Esophagus mucosa (tissue), 1 donor: ENCODE results near the gene PBX2. TPM values are rescaled to one million over a fixed set of nuclear protein-coding genes. Genes with fewer than 3 reads are reported as not detected.
A peak's percentile ranks its signal among the peaks of the same experiment; 100 is the strongest.
"Not testable (repeated sequence)": the region's sequence is repeated elsewhere in the genome, so short reads cannot be mapped to it uniquely, and the experiment has no call there.

Experiments
- ATAC-seq: fragments of 200-7000 bp; cut with Tn5 transposase; one replicate; pipeline ENCODE4 v1.9.1; 2020
- total RNA-seq: library from RNA; stranded (reverse); gene quantifications from one replicate; pipeline ENCODE4 v1.2.4, GENCODE V29; 2023
- donor health status: DM: yes; HTN: yes; CAD: no.

The PBX2 gene
- total RNA-seq, 1 donor from 2014 or later = 34.7 TPM

DNA sequence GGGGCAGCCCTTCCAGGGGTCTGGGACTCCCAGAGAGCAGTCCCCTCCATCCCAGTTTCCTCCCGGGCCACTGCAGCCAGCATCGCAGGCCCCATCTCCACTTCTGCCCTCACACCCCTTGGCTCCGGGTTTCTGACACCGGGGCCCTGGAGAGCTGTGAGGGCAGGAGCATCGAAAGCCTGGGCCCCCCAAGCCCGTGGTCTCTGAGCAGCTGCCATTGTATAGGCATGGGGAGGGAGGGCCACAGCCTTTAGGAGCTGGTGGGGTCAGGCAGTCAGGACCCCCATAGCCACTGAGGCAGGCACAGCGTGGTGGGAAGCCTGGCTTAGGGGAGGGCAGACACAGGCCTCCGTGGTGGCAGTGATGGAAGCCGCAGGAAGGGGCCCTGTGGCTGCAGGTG lies 12.2 kb upstream of the PBX2 start:
- ATAC-seq = no peak

DNA sequence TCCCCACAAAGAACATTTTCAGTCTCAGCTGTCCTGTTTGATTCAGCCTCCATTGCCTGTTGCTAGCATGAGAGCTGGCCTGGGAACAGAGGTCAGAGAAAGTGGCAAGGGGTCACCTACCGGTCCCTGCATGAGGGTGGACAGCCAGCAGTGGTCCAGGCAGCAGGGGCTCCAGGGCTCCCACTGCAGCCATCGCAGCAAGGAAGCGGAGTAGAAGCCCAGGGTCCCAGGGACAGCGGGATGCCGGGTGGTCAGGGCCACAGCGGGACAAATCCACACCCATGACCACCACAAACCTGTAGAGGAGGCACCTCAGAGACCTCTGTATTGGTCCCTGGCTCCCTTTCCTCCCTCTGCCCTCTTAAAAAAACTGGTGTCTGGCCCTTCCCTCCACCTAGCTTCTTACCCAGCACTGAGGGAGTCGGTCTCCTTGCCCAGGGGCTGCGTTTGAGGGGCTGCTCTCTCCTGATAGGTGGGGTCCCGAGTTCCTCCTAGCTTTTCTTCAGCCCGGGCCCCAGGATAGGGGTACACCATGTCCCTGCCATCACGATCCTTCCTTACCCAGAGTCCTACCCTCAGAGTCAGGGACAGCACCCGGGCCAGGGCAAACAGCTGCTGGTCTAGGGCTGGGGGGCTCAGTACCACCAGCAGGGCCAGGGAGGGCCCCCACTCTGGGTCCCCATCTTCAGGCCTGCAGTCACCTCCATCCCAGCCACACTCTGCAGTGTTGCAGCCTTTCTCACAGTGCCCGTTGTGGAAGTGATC lies 10.9 kb upstream of the PBX2 start:
- ATAC-seq = no peak

DNA sequence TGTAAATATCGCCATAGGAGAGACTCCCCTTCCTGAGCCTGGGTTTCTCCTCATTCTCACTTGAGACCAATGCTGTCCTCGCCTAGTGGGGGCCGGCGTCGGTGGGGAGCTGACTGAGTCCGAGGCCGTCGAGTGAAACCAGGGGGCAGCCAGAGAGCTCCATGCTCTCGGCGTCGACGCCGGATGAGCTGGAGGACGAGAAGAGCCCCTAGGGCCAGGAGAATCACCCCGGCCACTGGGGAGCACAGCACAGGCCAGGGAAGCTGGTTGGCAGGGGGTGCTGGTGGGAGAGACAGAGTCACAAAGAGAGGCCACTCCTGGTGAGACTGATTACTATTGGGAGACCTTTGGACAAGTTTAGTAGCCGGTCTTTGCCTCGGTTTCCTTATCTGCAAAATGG lies 8.9 kb upstream of the PBX2 start:
- no peak for ATAC-seq

- no peak for ATAC-seq
Measured at GRCh38 chr6:32198345-32198696, 8.3 kb upstream of the PBX2 start.

DNA sequence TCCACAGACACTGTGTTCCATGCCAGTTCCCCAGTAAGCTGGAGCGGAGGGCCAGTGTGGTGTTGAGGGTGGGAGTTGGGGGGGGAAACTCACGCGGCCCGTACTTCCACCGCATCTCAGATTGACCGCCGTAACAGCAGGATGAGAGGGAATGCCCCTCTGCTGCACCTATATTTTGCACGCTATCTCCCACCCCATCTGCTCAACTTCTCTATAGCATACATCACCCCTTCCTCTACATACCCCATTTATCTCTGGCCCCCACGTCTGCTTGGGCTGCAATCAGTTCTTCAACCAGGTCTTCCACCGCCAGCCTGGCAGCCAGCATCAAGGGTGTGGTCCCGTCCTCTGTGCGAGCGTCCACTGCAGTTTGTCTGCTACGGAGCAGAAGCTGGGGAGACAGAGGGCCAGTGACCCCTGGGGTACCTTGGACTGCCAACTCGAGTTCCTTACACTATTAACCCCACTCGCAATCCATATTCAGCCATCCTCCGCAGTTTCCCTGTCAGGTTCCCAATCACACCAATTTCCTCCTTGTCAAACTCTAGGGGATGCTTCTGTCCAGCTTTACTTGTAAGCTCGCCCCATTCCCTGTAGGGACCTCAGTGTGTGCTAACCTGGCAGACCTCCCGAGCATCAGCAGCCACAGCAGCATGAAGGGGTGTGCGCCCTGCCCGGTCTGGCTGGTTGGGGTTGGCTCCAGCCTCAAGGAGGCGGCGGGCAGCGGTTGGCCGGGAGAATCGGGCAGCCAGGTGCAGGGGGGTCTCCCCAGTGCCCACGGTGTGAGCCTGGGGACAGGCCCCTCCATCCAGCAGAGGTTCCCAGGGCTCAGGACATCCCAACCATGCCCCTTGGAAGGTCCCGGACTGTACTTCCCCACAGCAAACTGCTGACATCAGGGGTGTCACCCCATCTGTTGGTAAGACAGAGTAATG lies 6.9 kb upstream of the PBX2 start:
- no peak for ATAC-seq

DNA sequence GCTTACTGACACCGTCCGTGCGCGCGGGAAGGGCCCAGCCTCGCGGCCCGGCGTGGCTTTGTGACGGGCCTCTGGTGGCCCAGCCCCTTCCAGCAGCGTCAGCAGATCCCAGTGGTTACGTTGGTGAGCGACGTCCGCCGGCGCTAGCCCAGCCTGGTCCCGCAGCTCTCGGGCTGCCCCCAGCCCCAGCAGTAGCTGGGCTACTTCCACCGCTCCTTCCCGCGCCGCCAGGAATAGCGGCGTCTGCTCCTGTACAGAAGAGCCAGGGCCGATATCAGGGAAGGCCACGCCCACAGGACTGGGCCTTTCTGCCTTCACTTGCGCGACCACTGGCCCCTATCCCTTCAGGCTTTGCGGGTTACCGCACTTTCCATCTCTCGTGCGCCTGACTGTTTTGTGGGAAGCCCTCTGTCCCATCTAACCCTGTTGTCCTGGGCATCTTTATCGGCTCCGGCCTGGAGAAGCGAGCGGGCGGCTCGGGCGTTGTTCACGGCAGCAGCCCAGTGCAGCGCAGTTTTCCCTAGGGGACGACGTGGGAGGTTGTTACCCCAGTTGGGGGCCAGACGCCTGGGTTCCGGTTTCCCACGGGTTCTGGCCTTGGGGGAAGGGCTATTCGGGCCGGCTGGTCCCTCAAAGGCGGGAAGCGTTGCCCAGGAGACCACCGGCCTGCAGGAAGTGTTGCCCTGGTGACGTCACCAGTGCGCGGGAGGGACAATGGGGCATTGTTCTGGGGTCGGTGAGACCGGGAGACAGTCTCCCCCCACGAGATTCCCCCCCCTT lies 6.1 kb upstream of the PBX2 start:
- peak; percentile 16 for ATAC-seq

- ATAC-seq = peak; percentile 94
Measured at GRCh38 chr6:32195652-32195901, 5.6 kb upstream of the PBX2 start.

DNA sequence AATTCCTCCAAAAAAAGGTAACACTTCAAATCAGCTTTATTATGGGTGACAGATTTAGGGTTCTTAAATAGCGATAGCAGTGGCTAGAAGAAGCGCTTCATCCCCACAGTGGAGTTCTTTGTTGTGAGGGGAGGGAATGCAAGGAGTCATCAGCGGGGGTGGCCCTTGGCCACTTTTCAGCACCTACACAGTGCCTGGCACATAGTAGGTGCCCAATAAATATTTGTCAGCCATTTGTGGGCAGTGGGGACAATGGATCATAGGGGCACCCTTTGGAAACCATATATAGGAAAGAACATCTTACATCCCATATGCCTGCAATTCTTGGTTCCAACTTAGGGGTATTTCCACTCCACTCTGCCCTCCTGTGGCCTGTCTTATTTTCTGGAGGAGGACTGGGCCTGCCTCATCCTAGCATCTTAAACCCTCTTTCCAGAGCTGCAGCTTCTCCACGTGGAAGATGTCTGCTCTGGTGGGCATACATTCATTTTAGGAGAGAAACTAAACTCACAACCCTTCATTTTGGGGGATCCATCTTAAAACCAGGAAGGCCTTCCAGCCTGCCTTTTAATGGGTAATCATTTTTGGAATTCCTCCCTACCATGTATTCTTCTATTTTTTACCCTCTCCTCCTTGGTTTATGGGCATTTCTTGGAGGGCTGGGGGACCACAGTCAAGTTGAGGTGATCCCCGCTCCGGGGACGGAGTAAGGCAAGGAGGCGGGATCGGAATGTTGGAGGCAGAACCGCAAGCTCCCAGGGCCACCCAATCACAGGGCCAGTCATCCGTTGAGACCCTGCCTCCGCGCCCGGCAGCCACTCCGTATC lies 5.0 kb upstream of the PBX2 start:
- peak; percentile 8 for ATAC-seq

DNA sequence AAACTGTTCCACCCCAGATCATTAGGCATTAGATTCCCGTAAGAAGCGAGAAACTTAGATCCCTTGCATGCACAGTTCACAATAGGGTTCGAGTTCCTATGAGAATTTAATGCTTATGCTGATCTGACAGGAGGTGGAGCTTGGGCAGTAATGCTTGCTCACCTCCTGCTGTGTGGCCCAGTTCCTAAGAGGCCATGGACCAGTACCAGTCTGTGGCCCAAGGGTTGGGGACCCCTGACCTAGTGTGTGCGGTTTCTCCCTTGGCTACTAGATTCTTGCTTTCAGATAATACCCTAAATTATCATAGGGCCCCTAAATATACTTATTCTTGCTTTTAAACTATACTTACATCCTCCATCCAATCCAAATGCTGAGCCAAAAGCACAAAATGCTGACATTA lies 4.4 kb upstream of the PBX2 start:
- no peak for ATAC-seq

DNA sequence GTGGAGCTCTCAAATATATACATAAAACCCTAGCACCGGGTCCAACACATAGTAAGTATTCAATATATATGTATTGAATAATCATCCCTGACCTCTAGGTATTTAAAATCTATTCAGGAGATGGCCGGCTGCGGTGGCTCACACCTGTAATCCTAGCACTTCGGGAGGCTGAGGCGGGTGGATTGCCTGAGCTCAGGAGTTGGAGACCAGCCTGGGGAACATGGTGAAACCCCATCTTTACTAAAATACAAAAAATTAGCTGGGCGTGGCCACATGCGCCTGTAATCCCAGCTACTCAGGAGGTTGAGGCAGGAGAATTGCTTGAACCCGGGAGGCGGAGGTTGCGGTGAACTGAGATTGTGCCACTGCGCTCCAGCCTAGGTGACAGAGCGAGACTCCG lies 3.1 kb upstream of the PBX2 start:
- ATAC-seq = not testable (repeated sequence)

GRCh38 chr6:32192608-32193039 lies 2.6 kb upstream of the PBX2 start, which contains the start of gene GPSM3:
TSS of gene GPSM3 (minus strand) at chr6:32192643. CDS start at chr6:32192513, 130 bp downstream.
- ATAC-seq = no peak

GRCh38 chr6:32191696-32192607 lies 1.9 kb upstream of the PBX2 start:
- ATAC-seq = no peak

DNA sequence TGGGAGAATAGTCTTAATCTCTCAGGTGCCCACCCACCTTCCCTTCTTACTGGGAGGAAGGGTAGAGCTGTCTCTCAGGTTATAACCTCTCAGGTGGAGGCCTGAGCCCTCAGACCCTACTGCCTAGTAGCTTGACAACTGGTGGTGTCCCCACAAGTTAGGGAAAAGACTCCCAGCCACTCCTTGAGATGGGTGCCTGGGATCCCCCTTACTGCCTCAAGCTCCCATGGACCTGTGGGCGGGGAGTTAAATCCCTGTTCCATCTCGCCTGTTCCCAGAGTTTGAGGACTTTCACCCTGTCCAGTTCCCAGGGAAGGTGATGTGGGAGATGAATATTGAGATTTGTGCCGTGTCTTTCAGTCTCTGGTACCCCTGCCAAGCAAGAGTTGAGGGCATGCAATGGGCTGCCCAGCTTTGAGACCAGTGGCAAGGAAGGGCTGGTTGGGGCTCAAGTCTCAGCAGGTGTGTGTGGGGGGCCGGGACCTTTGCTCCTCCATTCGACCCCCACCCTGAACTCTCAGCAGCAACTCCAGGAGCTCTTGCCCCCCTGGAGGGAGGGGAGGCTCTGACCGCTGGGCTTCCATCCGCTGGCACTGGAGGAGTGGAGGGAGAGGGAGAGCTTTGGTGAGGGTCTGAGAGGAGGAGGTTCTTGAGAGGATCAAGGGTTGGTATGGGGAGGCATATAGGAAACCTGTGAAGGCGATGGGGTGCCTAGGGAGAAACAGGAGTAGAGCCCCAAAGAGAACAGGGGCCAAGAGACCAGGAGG lies 1.1 kb upstream of the PBX2 start:
- no peak for ATAC-seq

DNA sequence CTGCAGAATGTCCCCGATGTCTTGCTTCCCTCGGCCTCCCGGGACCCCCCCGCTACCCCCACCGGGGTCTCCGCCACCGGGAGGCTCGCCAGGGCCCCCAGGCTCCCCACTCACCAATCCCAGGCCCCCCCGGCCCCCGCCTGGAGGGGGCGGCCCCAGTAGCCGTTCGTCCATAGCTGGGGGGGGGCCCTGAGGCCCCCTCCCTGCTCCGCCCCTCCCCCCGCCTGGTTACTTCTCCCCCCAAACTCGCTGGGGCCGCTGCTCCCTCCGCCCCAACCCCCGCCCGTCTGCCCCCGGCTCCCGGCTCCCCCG lies 304 bp downstream of the PBX2 start:
- peak; percentile 0 for ATAC-seq

DNA sequence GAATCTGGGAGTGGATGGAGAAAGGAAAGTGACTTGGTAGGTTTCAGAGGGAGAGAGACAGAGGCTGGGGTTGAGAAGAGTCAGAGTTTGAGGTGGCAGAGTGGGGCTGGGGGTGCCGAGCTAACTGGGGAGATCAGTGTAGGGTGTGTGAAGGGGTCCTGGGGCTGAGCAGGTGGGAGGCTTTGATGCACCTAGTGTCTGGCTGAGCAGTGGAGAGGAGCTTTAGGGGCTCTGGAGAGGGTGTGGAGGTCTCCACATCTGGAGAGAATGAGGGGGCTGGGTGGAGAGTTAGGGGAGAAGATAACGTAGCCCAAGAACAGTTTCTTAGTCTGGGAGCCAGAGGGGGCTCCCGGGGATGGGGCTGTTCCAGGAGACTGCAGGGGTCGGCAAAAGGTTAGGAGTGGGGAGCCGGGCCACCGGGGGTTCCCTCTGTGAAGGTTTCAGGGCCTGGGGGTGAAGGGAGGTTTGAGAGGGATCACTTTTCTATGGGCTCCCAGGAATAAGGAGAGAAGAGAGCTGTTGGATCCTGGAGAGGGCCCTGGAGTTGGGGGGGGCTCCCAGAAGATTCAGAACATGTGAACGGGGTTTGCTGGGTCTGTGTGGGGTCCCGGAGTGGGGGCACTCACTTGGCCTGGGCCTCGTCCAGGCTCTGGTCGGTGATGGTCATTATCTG lies 797 bp downstream of the PBX2 start:
- ATAC-seq = peak; percentile 1

DNA sequence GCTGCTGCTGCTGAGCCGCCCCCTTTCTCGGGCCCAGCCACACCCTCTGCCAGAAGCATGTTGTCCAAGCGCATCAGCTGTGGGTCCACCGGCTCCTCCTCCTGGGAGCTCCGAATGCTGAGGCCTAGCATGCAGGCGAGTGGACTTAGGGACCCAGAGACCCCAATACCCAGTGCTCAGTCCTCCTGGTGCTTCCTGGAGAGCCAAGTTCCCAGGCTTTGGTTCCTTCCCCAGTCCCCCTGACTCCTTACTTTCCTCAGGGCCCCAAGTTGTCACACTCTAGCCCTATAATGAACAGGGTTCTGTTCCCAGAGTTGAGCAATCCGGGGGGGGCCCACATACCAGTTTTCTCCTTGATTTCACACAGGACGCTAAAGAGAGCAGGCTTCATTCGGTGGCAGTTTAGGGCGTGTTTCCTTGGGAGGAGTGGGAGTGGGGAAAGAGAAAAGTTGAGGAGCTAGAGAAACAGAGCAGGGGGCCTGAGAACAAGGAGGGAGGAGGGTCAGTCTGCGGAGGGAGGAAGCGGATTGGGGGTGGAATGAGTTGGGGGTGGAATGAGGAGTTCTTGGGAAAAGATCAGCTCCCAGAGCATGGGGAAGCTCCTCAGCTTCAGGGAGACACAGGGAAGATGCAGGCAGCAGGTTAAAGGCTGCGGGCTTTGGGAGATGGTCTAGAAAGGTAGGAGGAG lies 1.5 kb downstream of the PBX2 start:
- ATAC-seq = no peak

DNA sequence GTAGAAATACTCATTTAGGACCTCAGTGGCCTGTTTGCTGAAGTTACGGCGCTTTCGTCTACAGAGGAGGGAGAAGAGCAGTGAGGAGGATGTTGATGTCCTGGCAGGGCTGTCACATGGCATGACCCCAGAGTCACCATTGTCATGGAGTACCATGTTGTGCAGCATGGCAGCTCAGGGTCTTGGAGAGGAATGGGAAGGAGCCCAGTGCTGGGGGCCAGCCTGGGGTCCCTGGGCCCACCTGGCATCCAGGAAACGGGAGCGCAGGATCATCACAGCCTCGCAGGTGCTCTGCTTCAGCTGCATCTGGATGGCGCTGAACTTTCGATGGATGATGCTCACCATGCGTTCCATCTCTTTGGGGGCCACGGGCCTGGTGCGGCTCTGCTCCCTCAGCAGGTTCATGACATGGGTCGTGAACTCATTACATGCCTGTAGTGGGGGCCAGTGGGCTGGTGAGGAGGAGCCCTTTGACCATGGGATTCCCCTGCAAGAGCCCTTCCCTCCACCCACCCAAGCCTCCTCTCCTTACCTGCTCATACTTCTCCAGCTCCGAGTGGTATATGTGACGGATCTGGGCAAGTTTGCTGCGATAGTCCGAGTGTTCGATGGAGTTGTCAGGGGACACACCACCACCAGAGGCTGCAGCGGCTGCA lies 2.1 kb downstream of the PBX2 start:
- not testable (repeated sequence) for ATAC-seq

DNA sequence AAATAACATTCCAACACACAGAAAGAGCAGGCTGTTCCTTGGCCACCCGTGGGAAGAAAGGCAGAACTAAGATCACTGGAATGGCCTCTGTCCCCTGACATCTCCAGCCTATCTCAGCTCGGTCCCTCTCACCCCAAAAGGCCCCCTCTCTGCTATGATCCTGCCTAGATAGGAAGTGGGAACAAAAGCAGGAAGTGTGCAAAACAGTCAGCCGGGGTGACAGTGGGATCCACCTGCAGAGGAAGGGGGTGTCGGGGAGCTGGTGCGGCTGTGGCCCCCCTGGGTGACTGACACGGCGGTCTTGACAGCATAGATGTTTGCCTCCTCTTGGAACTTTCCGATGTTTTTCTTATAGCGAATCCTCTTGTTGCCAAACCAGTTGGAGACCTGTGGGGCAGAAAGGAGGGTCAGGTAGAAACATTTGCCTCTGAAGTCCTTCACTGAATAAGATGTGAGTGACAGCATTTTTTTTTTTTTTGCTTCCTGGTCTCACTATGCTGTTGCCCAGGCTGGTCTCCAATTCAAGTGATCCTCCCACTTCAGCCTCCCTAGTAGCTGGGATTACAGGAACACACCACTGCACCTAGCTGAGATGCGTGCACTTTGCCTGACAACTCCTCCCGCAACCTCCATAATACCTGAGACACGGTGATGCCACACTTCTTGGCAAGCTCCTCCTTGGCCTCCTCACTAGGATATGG lies 2.8 kb downstream of the PBX2 start:
- no peak for ATAC-seq
